WTC11 (cell line): ENCODE measurements around the gene CPVL.

Source experiments
- ATF1 ChIP-seq: sonication (generic); formaldehyde crosslinking; IDR thresholded peaks from 2 replicates; pipeline ENCODE4 v1.8.1; 2023; ENCODE audit warnings: mild to moderate bottlenecking, moderate library complexity, missing genetic modification reagents
- ATF3 ChIP-seq: sonication (generic); formaldehyde crosslinking; conservative IDR thresholded peaks from 2 replicates; pipeline ENCODE4 v1.8.1; 2022; ENCODE audit warnings: mild to moderate bottlenecking, missing genetic modification reagents
- ETV6 ChIP-seq: sonication (generic); formaldehyde crosslinking; IDR thresholded peaks from 2 replicates; pipeline ENCODE4 v1.8.1; 2022; ENCODE audit warnings: mild to moderate bottlenecking, missing genetic modification reagents
- FOXP1 ChIP-seq: sonication (generic); formaldehyde crosslinking; IDR thresholded peaks from 2 replicates; pipeline ENCODE4 v1.8.0; 2022; ENCODE audit warnings: missing genetic modification reagents, mild to moderate bottlenecking, moderate library complexity, borderline replicate concordance
- GRHL2 ChIP-seq: fragments of 250-450 bp; sonication (Bioruptor Pico); IDR thresholded peaks from 2 replicates; pipeline ENCODE4 v1.8.0; 2022; ENCODE audit warnings: mild to moderate bottlenecking, moderate library complexity; ENCODE audit not compliant: insufficient replicate concordance, severe bottlenecking
- NFYB ChIP-seq: sonication (generic); formaldehyde crosslinking; conservative IDR thresholded peaks from 2 replicates; pipeline ENCODE4 v1.8.0; 2022; ENCODE audit warnings: low read depth, missing genetic modification reagents
- SP1 ChIP-seq: sonication (generic); formaldehyde crosslinking; conservative IDR thresholded peaks from 2 replicates; pipeline ENCODE4 v1.8.1; 2022; ENCODE audit warnings: missing genetic modification reagents
- TP53 ChIP-seq: sonication (generic); formaldehyde crosslinking; IDR thresholded peaks from 2 replicates; pipeline ENCODE4 v1.8.1; 2023; ENCODE audit warnings: mild to moderate bottlenecking, missing genetic modification reagents
- USF2 ChIP-seq: sonication (generic); formaldehyde crosslinking; IDR thresholded peaks from 2 replicates; pipeline ENCODE4 v1.8.1; 2023; ENCODE audit warnings: mild to moderate bottlenecking, missing genetic modification reagents, moderate library complexity
- ZNF121 ChIP-seq: sonication (generic); formaldehyde crosslinking; IDR thresholded peaks from 2 replicates; pipeline ENCODE4 v1.8.0; 2023; ENCODE audit warnings: missing genetic modification reagents
- ZNF138 ChIP-seq: sonication (generic); formaldehyde crosslinking; conservative IDR thresholded peaks from 2 replicates; pipeline ENCODE4 v1.8.1; 2022; ENCODE audit warnings: mild to moderate bottlenecking, moderate library complexity, missing genetic modification reagents
- ZNF396 ChIP-seq: fragments of 250-450 bp; sonication (Bioruptor Pico); IDR thresholded peaks from 2 replicates; pipeline ENCODE4 v1.8.0; 2021; ENCODE audit warnings: mild to moderate bottlenecking, moderate library complexity, borderline replicate concordance
- TF ChIP-seq, protein P1 (sequence below): fragments of 200-600 bp; IDR thresholded peaks from 2 replicates; pipeline ENCODE4 v1.8.0; 2022; ENCODE audit warnings: antibody characterized with exemption
- TF ChIP-seq, protein P2 (sequence below): sonication (generic); formaldehyde crosslinking; IDR thresholded peaks from 2 replicates; pipeline ENCODE4 v1.8.1; 2022; ENCODE audit warnings: missing genetic modification reagents, borderline replicate concordance

GRCh38 chr7:29147821-29148220 lies 1.5 kb upstream of the CPVL start:
- TF ChIP-seq TP53 (no peak), USF2 (no peak), NFYB (CRISPR knock-in tag) (no peak), ZNF396 (CRISPR knock-in tag) (no peak), ETV6 (no peak), ATF3 (no peak), ATF1 (CRISPR knock-in tag) (no peak), GRHL2 (no peak), ZNF138 (CRISPR knock-in tag) (no peak), FOXP1 (CRISPR knock-in tag) (no peak), ZNF121 (CRISPR knock-in tag) (no peak), SP1 (CRISPR knock-in tag) (no peak)
- TF ChIP-seq, protein P1, sequence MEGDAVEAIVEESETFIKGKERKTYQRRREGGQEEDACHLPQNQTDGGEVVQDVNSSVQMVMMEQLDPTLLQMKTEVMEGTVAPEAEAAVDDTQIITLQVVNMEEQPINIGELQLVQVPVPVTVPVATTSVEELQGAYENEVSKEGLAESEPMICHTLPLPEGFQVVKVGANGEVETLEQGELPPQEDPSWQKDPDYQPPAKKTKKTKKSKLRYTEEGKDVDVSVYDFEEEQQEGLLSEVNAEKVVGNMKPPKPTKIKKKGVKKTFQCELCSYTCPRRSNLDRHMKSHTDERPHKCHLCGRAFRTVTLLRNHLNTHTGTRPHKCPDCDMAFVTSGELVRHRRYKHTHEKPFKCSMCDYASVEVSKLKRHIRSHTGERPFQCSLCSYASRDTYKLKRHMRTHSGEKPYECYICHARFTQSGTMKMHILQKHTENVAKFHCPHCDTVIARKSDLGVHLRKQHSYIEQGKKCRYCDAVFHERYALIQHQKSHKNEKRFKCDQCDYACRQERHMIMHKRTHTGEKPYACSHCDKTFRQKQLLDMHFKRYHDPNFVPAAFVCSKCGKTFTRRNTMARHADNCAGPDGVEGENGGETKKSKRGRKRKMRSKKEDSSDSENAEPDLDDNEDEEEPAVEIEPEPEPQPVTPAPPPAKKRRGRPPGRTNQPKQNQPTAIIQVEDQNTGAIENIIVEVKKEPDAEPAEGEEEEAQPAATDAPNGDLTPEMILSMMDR: no peak
- TF ChIP-seq, protein P2, sequence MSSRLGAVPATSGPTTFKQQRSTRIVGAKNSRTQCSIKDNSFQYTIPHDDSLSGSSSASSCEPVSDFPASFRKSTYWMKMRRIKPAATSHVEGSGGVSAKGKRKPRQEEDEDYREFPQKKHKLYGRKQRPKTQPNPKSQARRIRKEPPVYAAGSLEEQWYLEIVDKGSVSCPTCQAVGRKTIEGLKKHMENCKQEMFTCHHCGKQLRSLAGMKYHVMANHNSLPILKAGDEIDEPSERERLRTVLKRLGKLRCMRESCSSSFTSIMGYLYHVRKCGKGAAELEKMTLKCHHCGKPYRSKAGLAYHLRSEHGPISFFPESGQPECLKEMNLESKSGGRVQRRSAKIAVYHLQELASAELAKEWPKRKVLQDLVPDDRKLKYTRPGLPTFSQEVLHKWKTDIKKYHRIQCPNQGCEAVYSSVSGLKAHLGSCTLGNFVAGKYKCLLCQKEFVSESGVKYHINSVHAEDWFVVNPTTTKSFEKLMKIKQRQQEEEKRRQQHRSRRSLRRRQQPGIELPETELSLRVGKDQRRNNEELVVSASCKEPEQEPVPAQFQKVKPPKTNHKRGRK (CRISPR knock-in tag): no peak
